Choroid plexus epithelial cell (primary cell): ENCODE data around the gene ADAMTS13.

Source experiments
- DNase-seq: peaks from one replicate; pipeline ENCODE4 v3.0.0-alpha.2; 2010; ENCODE audit warnings: low read depth
- H3K4me3 ChIP-seq: 2 replicates; pipeline ENCODE4 v1.5.1; 2011; ENCODE audit warnings: low read depth, mild to moderate bottlenecking, control low read depth, low read length, moderate library complexity
- CTCF ChIP-seq: conservative IDR thresholded peaks from 2 replicates; pipeline ENCODE4 v1.5.1; 2011; ENCODE audit warnings: low read depth, mild to moderate bottlenecking, control low read depth, inconsistent platforms, low read length, moderate library complexity

ADAMTS13 gene

GRCh38 chr9:133475292-133476012 is 53.3 kb downstream of the ADAMTS13 start:
- H3K4me3 ChIP-seq: no peak overlapping the region
- DNase-seq: no peak
- TF ChIP-seq CTCF: no peak

- H3K4me3 ChIP-seq: no peak overlapping the region
- peak; percentile 68 for DNase-seq
- TF ChIP-seq CTCF: no peak
These were observed 54.1 kb downstream of the ADAMTS13 start for GRCh38 chr9:133476036-133476931.

GRCh38 chr9:133476941-133477340 is 54.8 kb downstream of the ADAMTS13 start:
- no peak overlapping the region for H3K4me3 ChIP-seq
- no peak for DNase-seq
- TF ChIP-seq CTCF: no peak

GRCh38 chr9:133477461-133477860 is 55.3 kb downstream of the ADAMTS13 start:
- no peak overlapping the region for H3K4me3 ChIP-seq
- TF ChIP-seq CTCF: no peak

GRCh38 chr9:133477992-133478850 is 56.1 kb downstream of the ADAMTS13 start:
- peak overlapping the region; percentile 71 for H3K4me3 ChIP-seq
- DNase-seq: peak; percentile 28
- TF ChIP-seq CTCF: no peak

More at GRCh38 chr9:133477461-133477860, 55.3 kb downstream of the ADAMTS13 start:
- no peak for DNase-seq

GRCh38 chr9:133478851-133479711 is 56.9 kb downstream of the ADAMTS13 start, which contains the start of gene SLC2A6:
TSS of gene SLC2A6 (minus strand) at chr9:133479099. CDS start at chr9:133479059, 40 bp downstream.
- H3K4me3 ChIP-seq: peak within 1 kb of the TSS; percentile 71
- no peak for TF ChIP-seq CTCF
- DNase-seq: peak; percentile 72
